NCI-H345 treated with DMSO at 0.1 percent for 48 hours (cell line): ENCODE data around the gene MPST.

ENCODE experiments used
- DNase-seq: peaks from one replicate; lab custom pipeline; 2025; ENCODE audit not compliant: unreplicated experiment; lab: John Stamatoyannopoulos, UW

Gene MPST

GRCh38 chr22:37043828-37044538, 24.4 kb downstream of the MPST start:
- DNase-seq, result no peak

GRCh38 chr22:37044634-37045625, 25.4 kb downstream of the MPST start:
- no peak for DNase-seq

GRCh38 chr22:37045958-37046357, 26.4 kb downstream of the MPST start:
- DNase-seq, result no peak

GRCh38 chr22:37046589-37046988, 27.0 kb downstream of the MPST start:
- no peak for DNase-seq

GRCh38 chr22:37047006-37047405, 27.5 kb downstream of the MPST start:
- DNase-seq, result no peak

GRCh38 chr22:37048133-37048532, 28.6 kb downstream of the MPST start:
- DNase-seq, result no peak

GRCh38 chr22:37049224-37049623, 29.7 kb downstream of the MPST start:
- DNase-seq, result no peak

- no peak for DNase-seq
Observed at GRCh38 chr22:37050913-37051312, 31.4 kb downstream of the MPST start.

GRCh38 chr22:37051391-37052385, 32.1 kb downstream of the MPST start, which contains the start of gene KCTD17:
KCTD17 (plus strand) TSS chr22:37051742; CDS start chr22:37051761, 19 bp downstream.
- no peak for DNase-seq

- no peak for DNase-seq
Observed at GRCh38 chr22:37052386-37053309, 33.1 kb downstream of the MPST start.

GRCh38 chr22:37053310-37054055, 33.9 kb downstream of the MPST start:
- no peak for DNase-seq

GRCh38 chr22:37054056-37054395, 34.5 kb downstream of the MPST start:
- no peak for DNase-seq

GRCh38 chr22:37054600-37055365, 35.2 kb downstream of the MPST start:
- no peak for DNase-seq

- DNase-seq, result no peak
Observed at GRCh38 chr22:37056246-37056645, 36.7 kb downstream of the MPST start.

GRCh38 chr22:37057226-37057625, 37.7 kb downstream of the MPST start:
- DNase-seq, result no peak

GRCh38 chr22:37057796-37058510, 38.4 kb downstream of the MPST start:
- DNase-seq, result no peak

GRCh38 chr22:37058917-37059701, 39.6 kb downstream of the MPST start:
- DNase-seq, result no peak
